Measurements from ENCODE around the gene PHF1. TPM values are rescaled to one million over a fixed set of nuclear protein-coding genes. Genes with fewer than 3 reads are reported as not detected.

Gene PHF1
- polyA plus RNA-seq, 1 donor (not counting 4 experiments of a cell fraction or from before 2014, with no cell fraction given) = 15.8 TPM

DNA sequence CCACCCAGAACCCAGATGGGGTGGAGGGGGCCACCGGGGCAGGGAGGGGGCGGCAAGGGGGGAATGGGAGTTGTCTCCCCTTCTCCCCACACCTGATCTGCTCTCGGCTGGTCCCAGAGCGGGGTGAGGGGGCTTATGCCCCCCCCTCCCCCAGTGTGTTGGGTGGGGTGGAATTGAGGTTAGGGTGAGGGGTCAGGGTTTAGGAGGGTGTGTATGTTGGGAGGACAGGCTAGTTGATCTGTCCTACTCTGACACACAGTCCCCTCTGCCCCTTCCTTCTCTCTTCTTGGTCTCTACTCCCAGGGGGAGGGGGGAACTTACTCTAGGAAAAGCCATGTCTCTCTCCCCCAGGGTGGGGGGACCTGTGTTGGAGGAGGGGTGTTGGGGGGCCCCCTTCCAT, 41.7 kb downstream of the PHF1 start:
- no peaks in the 10 kb centered on the region for H3K9me3 ChIP-seq (ENCODE audit: control insufficient read depth, low read depth, low read length)
- H3K4me2 ChIP-seq (ENCODE audit: control insufficient read depth, extremely low read depth, insufficient read depth, low read depth, low read length) = no peak overlapping the region
- peaks cover 5% of the 10 kb centered on the region for H3K4me1 ChIP-seq (ENCODE audit: control insufficient read depth, extremely low read depth, insufficient read depth, low read length)
- H3K36me3 ChIP-seq (ENCODE audit: control insufficient read depth in 2 of 2, extremely low read depth in 1 of 2, insufficient read depth in 2 of 2, low read length in 2 of 2) = peaks cover 10 to 14% of the 10 kb centered on the region in 2 experiments
- no peaks in the 10 kb centered on the region for H3K27me3 ChIP-seq (ENCODE audit: control insufficient read depth, extremely low read depth, insufficient read depth, low read length)
- peaks cover 18% of the 10 kb centered on the region for H3K79me2 ChIP-seq (ENCODE audit: control insufficient read depth, insufficient read depth, low read length)
- dilution Hi-C loops (cut with MboI; ENCODE audit: extremely low pct_ligation_motif_present, low sequenced_read_pairs) = no loop called here
- H4K20me1 ChIP-seq (ENCODE audit: control insufficient read depth, extremely low read depth, insufficient read depth, low read length) = no peaks in the 10 kb centered on the region
- H3K9ac ChIP-seq (ENCODE audit: control insufficient read depth, extremely low read depth, insufficient read depth, low read length) = no peak overlapping the region
- DNase-seq (ENCODE audit: low read depth, low spot score) (no peak), FAIRE-seq (no peak)
- H3K9me1 ChIP-seq (ENCODE audit: control insufficient read depth, extremely low read depth, insufficient read depth, low read length) = peaks cover 2% of the 10 kb centered on the region
- TF ChIP-seq, protein P1, sequence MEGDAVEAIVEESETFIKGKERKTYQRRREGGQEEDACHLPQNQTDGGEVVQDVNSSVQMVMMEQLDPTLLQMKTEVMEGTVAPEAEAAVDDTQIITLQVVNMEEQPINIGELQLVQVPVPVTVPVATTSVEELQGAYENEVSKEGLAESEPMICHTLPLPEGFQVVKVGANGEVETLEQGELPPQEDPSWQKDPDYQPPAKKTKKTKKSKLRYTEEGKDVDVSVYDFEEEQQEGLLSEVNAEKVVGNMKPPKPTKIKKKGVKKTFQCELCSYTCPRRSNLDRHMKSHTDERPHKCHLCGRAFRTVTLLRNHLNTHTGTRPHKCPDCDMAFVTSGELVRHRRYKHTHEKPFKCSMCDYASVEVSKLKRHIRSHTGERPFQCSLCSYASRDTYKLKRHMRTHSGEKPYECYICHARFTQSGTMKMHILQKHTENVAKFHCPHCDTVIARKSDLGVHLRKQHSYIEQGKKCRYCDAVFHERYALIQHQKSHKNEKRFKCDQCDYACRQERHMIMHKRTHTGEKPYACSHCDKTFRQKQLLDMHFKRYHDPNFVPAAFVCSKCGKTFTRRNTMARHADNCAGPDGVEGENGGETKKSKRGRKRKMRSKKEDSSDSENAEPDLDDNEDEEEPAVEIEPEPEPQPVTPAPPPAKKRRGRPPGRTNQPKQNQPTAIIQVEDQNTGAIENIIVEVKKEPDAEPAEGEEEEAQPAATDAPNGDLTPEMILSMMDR (optimal IDR thresholded peaks at IDR 0.05 in 1 of 3, IDR thresholded peaks at IDR 0.05 in 1 of 3, conservative IDR thresholded peaks at IDR 0.05 in 1 of 3; ENCODE audit: extremely low read depth in 1 of 3, insufficient read depth in 2 of 3, low read length in 3 of 3) = no peak
- no peak for TF ChIP-seq EZH2 (IDR thresholded peaks at IDR 0.05; ENCODE audit: low read length)
- H3K4me3 ChIP-seq (ENCODE audit: control insufficient read depth in 2 of 3, extremely low read depth in 1 of 3, insufficient read depth in 2 of 3, low read depth in 1 of 3, low read length in 3 of 3) = no peak overlapping the region
- H3K27ac ChIP-seq (ENCODE audit: control insufficient read depth, insufficient read depth, low read length) = no peak overlapping the region
- H2AFZ ChIP-seq (ENCODE audit: control insufficient read depth, low read length) = no peak overlapping the region

DNA sequence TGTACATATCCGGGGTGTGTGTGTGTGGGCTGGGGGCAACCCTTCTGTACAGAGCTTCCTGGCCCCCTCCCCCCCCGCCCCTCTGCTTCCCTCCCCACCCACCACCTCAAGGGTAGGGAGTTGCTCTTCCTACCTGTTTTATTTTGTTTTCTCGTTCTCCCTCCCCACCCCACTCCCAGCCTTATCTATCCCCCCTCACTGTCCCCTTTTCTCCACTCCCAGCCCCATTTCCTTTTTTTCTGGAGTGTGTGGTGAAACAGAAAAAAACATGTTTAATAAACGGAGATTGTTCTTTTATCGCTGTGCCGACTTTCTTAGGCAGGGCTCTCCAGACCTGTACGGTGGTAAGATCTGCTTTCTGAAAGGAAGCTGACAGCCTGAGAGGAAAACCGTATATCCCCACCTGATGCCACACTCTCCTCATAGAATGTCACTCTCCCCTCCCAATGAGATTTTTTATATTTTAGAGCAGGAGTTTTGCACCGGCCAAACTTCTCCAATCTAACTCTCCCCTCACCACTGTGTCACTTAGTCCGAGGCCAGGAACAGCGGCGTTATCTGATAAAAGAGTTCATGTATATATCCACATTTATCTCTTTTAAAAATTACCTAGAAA, 42.7 kb downstream of the PHF1 start:
- H3K27me3 ChIP-seq (ENCODE audit: control insufficient read depth, extremely low read depth, insufficient read depth, low read length) = no peaks in the 10 kb centered on the region
- H3K4me2 ChIP-seq (ENCODE audit: control insufficient read depth, extremely low read depth, insufficient read depth, low read depth, low read length) = peak overlapping the region; percentile 81
- dilution Hi-C loops (cut with MboI; ENCODE audit: extremely low pct_ligation_motif_present, low sequenced_read_pairs) = no loop called here
- H3K9ac ChIP-seq (ENCODE audit: control insufficient read depth, extremely low read depth, insufficient read depth, low read length) = peak overlapping the region; percentile 84
- H3K4me1 ChIP-seq (ENCODE audit: control insufficient read depth, extremely low read depth, insufficient read depth, low read length) = peaks cover 5% of the 10 kb centered on the region
- H3K9me3 ChIP-seq (ENCODE audit: control insufficient read depth, low read depth, low read length) = no peaks in the 10 kb centered on the region
- H3K79me2 ChIP-seq (ENCODE audit: control insufficient read depth, insufficient read depth, low read length) = peaks cover 18% of the 10 kb centered on the region
- peaks cover 6 to 10% of the 10 kb centered on the region in 2 experiments for H3K36me3 ChIP-seq (ENCODE audit: control insufficient read depth in 2 of 2, extremely low read depth in 1 of 2, insufficient read depth in 2 of 2, low read length in 2 of 2)
- H3K9me1 ChIP-seq (ENCODE audit: control insufficient read depth, extremely low read depth, insufficient read depth, low read length) = peaks cover 2% of the 10 kb centered on the region
- H2AFZ ChIP-seq (ENCODE audit: control insufficient read depth, low read length) = no peak overlapping the region
- H3K4me3 ChIP-seq (ENCODE audit: control insufficient read depth in 2 of 3, extremely low read depth in 1 of 3, insufficient read depth in 2 of 3, low read depth in 1 of 3, low read length in 3 of 3) = peak overlapping the region; percentile 67 to 93 (median 91)
- TF ChIP-seq, protein P1 (optimal IDR thresholded peaks at IDR 0.05 in 1 of 3, IDR thresholded peaks at IDR 0.05 in 1 of 3, conservative IDR thresholded peaks at IDR 0.05 in 1 of 3; ENCODE audit: extremely low read depth in 1 of 3, insufficient read depth in 2 of 3, low read length in 3 of 3) = no peak
- no peak for TF ChIP-seq EZH2 (IDR thresholded peaks at IDR 0.05; ENCODE audit: low read length)
- peak overlapping the region; percentile 68 for H3K27ac ChIP-seq (ENCODE audit: control insufficient read depth, insufficient read depth, low read length)
- FAIRE-seq (no peak), DNase-seq (ENCODE audit: low read depth, low spot score) (no peak)
- no peaks in the 10 kb centered on the region for H4K20me1 ChIP-seq (ENCODE audit: control insufficient read depth, extremely low read depth, insufficient read depth, low read length)

Data from keratinocyte (primary cell).